ENCODE results near the gene TRA2B. TPM values are rescaled to one million over a fixed set of nuclear protein-coding genes. Genes with fewer than 3 reads are reported as not detected.

The TRA2B gene
- total and polyA plus RNA-seq, 2 of the 8 experiments (the other 6 are each of a cell fraction or from before 2014, with no cell fraction given), result 206 to 274 TPM

GRCh38 chr3:185939721-185940120 is 1.9 kb upstream of the TRA2B start:
- no peak overlapping the region for H4K5ac ChIP-seq (ENCODE audit: insufficient read length, low read depth, low read length)
- POLR2A ChIA-PET (ENCODE audit: partially characterized antibody), result no interaction called here
- H3K36me3 ChIP-seq (ENCODE audit: control insufficient read depth in 2 of 4, insufficient read depth in 4 of 4, low read length in 3 of 4), result peaks cover 0 to 6% (median 0%) of the 10 kb centered on the region in 4 experiments; a peak in 1 of 8 replicates

More at GRCh38 chr3:185939721-185940120, 1.9 kb upstream of the TRA2B start:
- H3K9ac ChIP-seq (replicated peaks in 1 of 4; ENCODE audit: extremely low read depth in 1 of 4, low read depth in 3 of 4, low read length in 3 of 4), result no peak overlapping the region
- no peak overlapping the region for H4K8ac ChIP-seq (ENCODE audit: extremely low read depth, insufficient read depth, low read length)
- CTCF ChIA-PET (ENCODE audit: partially characterized antibody), result interaction anchor here (0.6 kb wide), 1 partner anchor 37 kb away, joined by 3 read pairs; no protein-coding TSS in a partner anchor
- FAIRE-seq (no peak), DNase-seq (ENCODE audit: low read depth in 1 of 2, low spot score in 2 of 2) (no peak)
- no peak overlapping the region for H3K4me3 ChIP-seq (ENCODE audit: extremely low read depth in 1 of 4, insufficient read depth in 2 of 4, low read depth in 3 of 4, low read length in 4 of 4)
- no peak overlapping the region for H3K56ac ChIP-seq (replicated peaks; ENCODE audit: insufficient read length, low read depth, low read length)
- no peak overlapping the region for H2BK5ac ChIP-seq (ENCODE audit: low read depth, low read length)
- H3K27me3 ChIP-seq (replicated peaks in 1 of 4; ENCODE audit: control insufficient read depth in 3 of 4, extremely low read depth in 1 of 4, insufficient read depth in 3 of 4, low read length in 3 of 4), result no peaks in the 10 kb centered on the region
- no peaks in the 10 kb centered on the region; the same call in 1 of the 2 replicates for H3K79me1 ChIP-seq (ENCODE audit: low read depth, low read length)
- no peak overlapping the region for H3K14ac ChIP-seq (ENCODE audit: insufficient read length)
- WGBS, 2 experiments (ENCODE audit: extremely low coverage in 1 of 2, insufficient coverage in 1 of 2, insufficient read length in 1 of 2, insufficient replicate concordance in 2 of 2, low coverage in 1 of 2, low lambda C conversion rate in 2 of 2, missing lambda C conversion rate in 1 of 2), result 80% methylated on average over 3 of the region's 3 CpGs; no CpG with 5 or more reads in 1 of the 2 experiments
- no peak overlapping the region for H3K4me2 ChIP-seq (ENCODE audit: insufficient read depth in 1 of 2, low read depth in 2 of 2, low read length in 2 of 2)
- no peak overlapping the region for H3K23ac ChIP-seq (ENCODE audit: insufficient read length)
- no peak overlapping the region for H3K18ac ChIP-seq (ENCODE audit: extremely low read depth, low read length)
- TF ChIP-seq SP2 (IDR thresholded peaks at IDR 0.05; ENCODE audit: low read length) (no peak), KDM4A (IDR thresholded peaks at IDR 0.05; ENCODE audit: low read depth, low read length, severe bottlenecking) (no peak)
- H3K4me1 ChIP-seq (replicated peaks in 1 of 4; ENCODE audit: control insufficient read depth in 3 of 4, insufficient read depth in 4 of 4, low read length in 3 of 4), result peaks cover 0 to 2% (median 0%) of the 10 kb centered on the region in 4 experiments; a peak in 1 of 7 replicates
- no peaks in the 10 kb centered on the region; a peak in 1 of 4 replicates for H3K9me3 ChIP-seq (ENCODE audit: insufficient read depth in 2 of 2, low read depth in 1 of 2, low read length in 1 of 2)
- H4K91ac ChIP-seq (replicated peaks; ENCODE audit: insufficient read length, low read length), result no peak overlapping the region
- H2BK120ac ChIP-seq (replicated peaks; ENCODE audit: low read depth, low read length), result no peak overlapping the region
- H3K23me2 ChIP-seq (ENCODE audit: low read depth, low read length), result peaks cover 13% of the 10 kb centered on the region
- no peak overlapping the region for H3K4ac ChIP-seq (replicated peaks; ENCODE audit: insufficient read length, low read depth, low read length)
- no peak overlapping the region for H2AFZ ChIP-seq (ENCODE audit: low read length)
- peaks cover 14 to 17% of the 10 kb centered on the region in 2 experiments for H4K20me1 ChIP-seq (replicated peaks in 1 of 2; ENCODE audit: control insufficient read depth in 1 of 2, insufficient read depth in 2 of 2, low read length in 2 of 2)
- H2BK20ac ChIP-seq (ENCODE audit: low read length), result no peak overlapping the region
- H2AK5ac ChIP-seq (ENCODE audit: low read depth, low read length), result no peak overlapping the region
- H2BK15ac ChIP-seq (ENCODE audit: low read length), result no peak overlapping the region
- no peak overlapping the region for H2BK12ac ChIP-seq (ENCODE audit: low read depth, low read length)
- H3K27ac ChIP-seq (ENCODE audit: low read depth, low read length), result no peak overlapping the region
- peaks cover 29 to 32% of the 10 kb centered on the region in 2 experiments for H3K79me2 ChIP-seq (ENCODE audit: control insufficient read depth in 1 of 2, insufficient read depth in 2 of 2, low read length in 2 of 2)

All from H1 (cell line).